ENCODE measurements around the gene JMJD1C.

GRCh38 chr10:63286340-63286739 is 179.4 kb downstream of the JMJD1C start:
- TF ChIP-seq HOXA7 (CRISPR knock-in tag; IDR thresholded peaks at IDR 0.05; ENCODE audit: borderline replicate concordance) (no peak), YY1 (tag by site-specific recombination; IDR thresholded peaks at IDR 0.05) (no peak), CTCF (tag by site-specific recombination; IDR thresholded peaks at IDR 0.05) (no peak), ZNF664 (tag by site-specific recombination; IDR thresholded peaks at IDR 0.05) (no peak), ZNF555 (tag by site-specific recombination; conservative IDR thresholded peaks at IDR 0.05) (no peak), ZNF132 (tag by site-specific recombination; IDR thresholded peaks at IDR 0.05; ENCODE audit: borderline replicate concordance) (no peak), ZSCAN5A (tag by site-specific recombination; IDR thresholded peaks at IDR 0.05) (no peak), REST (tag by site-specific recombination; IDR thresholded peaks at IDR 0.05) (no peak), ZFHX2 (tag by site-specific recombination; conservative IDR thresholded peaks at IDR 0.05) (no peak), AEBP2 (tag by site-specific recombination; IDR thresholded peaks at IDR 0.05; ENCODE audit: borderline replicate concordance) (no peak), ZNF239 (tag by site-specific recombination; IDR thresholded peaks at IDR 0.05) (no peak)

Data from HEK293 (cell line).